ENCODE results near the gene IFI27L2. TPM values are rescaled to one million over a fixed set of nuclear protein-coding genes. Genes with fewer than 3 reads are reported as not detected.

IFI27L2 gene
- total RNA-seq, 1 donor from 2014 or later = 32.2 TPM

DNA sequence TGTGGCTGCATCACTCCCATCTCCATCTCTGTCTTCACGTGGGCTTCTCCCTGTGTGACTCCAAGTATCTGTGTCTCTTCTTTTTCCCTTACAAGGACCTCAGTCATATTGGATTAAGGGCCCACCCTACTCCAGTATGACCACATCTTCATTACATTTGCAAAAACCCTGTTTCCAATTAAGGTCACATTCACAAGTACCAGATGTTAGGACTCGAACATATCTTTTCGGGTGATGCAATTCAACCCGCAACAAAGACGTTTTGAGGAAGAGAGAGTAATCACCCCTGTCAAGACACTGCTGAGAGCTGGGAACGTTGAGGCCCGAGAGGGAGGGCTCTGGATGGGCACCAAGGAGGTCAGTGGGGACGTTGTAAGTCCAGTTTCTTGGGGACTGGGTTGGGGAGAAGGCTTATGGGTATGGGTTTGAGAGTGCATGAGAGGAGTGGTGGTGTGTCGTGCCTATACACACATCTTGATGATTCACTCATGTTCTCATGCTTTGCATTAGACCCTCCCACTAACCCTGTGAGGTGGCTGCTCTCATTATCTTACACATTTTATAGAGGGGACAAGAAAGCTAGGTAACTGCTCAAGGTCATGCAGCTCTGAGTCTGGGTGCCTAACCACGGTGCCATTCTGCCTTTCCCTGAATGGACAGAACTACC is 30.9 kb downstream of the IFI27L2 start:
- no peak for DNase-seq (ENCODE audit: low spot score, unreplicated experiment)
- Mint-ChIP-seq H3K36me3 (ENCODE audit: insufficient read depth) (peaks cover 2% of the 10 kb centered on the region), H3K27ac (no peak overlapping the region), H3K4me3 (ENCODE audit: low read depth) (no peak overlapping the region), H3K9me3 (ENCODE audit: low read depth) (no peaks in the 10 kb centered on the region), H3K4me1 (ENCODE audit: low read depth) (peaks cover 2% of the 10 kb centered on the region), H3K27me3 (no peaks in the 10 kb centered on the region)
- TF ChIP-seq, protein P1, sequence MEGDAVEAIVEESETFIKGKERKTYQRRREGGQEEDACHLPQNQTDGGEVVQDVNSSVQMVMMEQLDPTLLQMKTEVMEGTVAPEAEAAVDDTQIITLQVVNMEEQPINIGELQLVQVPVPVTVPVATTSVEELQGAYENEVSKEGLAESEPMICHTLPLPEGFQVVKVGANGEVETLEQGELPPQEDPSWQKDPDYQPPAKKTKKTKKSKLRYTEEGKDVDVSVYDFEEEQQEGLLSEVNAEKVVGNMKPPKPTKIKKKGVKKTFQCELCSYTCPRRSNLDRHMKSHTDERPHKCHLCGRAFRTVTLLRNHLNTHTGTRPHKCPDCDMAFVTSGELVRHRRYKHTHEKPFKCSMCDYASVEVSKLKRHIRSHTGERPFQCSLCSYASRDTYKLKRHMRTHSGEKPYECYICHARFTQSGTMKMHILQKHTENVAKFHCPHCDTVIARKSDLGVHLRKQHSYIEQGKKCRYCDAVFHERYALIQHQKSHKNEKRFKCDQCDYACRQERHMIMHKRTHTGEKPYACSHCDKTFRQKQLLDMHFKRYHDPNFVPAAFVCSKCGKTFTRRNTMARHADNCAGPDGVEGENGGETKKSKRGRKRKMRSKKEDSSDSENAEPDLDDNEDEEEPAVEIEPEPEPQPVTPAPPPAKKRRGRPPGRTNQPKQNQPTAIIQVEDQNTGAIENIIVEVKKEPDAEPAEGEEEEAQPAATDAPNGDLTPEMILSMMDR (IDR thresholded peaks at IDR 0.05; ENCODE audit: unreplicated experiment) = no peak

DNA sequence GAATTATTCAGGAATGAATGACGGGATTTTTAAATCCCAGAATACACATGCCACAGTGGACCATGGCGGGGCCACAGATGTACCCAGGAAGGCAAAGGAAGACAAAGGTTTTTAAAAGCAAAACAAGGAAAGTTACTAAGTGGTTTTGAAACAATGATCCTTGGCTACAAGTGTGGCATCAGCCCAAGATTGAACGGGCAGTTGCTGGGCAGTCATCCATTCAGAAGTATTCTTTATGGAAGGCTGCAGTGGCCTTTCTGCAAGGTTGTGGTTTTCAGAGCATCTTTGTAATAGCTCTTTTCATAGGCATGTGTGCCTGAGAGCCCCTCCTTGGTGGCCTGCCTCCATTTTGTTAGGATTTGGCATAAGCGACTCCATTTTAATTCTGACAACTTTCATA is 32.3 kb downstream of the IFI27L2 start:
- DNase-seq (ENCODE audit: low spot score, unreplicated experiment) = no peak
- Mint-ChIP-seq H3K4me3 (ENCODE audit: low read depth) (no peak overlapping the region), H3K9me3 (ENCODE audit: low read depth) (no peaks in the 10 kb centered on the region), H3K27ac (no peak overlapping the region), H3K36me3 (ENCODE audit: insufficient read depth) (peaks cover 2% of the 10 kb centered on the region), H3K27me3 (no peaks in the 10 kb centered on the region), H3K4me1 (ENCODE audit: low read depth) (no peaks in the 10 kb centered on the region)
- TF ChIP-seq, protein P1 (IDR thresholded peaks at IDR 0.05; ENCODE audit: unreplicated experiment) = no peak

DNA sequence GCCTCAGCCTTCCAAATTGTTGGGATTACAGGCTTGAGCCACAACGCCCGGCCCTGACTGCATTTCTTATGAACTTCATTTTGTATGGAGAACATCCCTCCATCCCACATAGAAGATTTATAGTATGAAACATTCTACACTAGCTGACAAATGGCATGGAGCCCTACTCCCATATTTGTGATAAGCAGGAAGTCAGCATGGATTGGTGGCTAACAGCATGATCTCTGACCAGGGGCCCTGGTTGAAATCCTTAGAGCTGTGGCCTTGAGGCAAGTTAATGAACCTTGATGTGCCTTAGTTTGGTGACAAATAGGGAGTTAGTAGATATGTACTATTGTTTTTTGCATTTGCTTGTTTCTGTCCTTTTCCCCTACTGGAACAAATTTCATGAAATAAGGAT is 36.0 kb downstream of the IFI27L2 start:
- Mint-ChIP-seq H3K4me1 (ENCODE audit: low read depth) (no peaks in the 10 kb centered on the region), H3K4me3 (ENCODE audit: low read depth) (no peak overlapping the region), H3K27ac (no peak overlapping the region), H3K36me3 (ENCODE audit: insufficient read depth) (no peaks in the 10 kb centered on the region), H3K27me3 (no peaks in the 10 kb centered on the region), H3K9me3 (ENCODE audit: low read depth) (no peaks in the 10 kb centered on the region)
- TF ChIP-seq, protein P1 (IDR thresholded peaks at IDR 0.05; ENCODE audit: unreplicated experiment) = no peak
- DNase-seq (ENCODE audit: low spot score, unreplicated experiment) = no peak

DNA sequence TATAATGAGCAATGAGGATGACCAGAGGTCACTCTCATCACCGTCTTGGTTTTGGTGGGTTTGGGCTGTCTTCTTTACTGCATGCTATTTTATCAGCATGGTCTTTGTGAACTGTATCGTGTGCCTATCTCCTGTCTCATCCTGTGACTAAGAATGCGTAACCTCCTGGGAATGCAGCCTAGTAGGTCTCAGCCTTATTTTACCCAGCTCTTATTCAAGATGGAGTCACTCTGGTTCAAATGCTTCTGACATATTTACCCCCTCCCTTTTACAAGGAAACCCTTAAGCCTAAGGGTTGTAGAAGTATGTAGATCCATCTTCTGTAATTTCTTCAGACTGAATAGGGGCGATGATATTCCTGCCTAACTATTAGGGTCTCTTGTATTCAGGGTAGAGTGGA is 39.9 kb downstream of the IFI27L2 start:
- Mint-ChIP-seq H3K4me1 (ENCODE audit: low read depth) (peaks cover 3% of the 10 kb centered on the region), H3K27me3 (no peaks in the 10 kb centered on the region), H3K36me3 (ENCODE audit: insufficient read depth) (peaks cover 2% of the 10 kb centered on the region), H3K9me3 (ENCODE audit: low read depth) (no peaks in the 10 kb centered on the region), H3K27ac (no peak overlapping the region), H3K4me3 (ENCODE audit: low read depth) (no peak overlapping the region)
- TF ChIP-seq, protein P1 (IDR thresholded peaks at IDR 0.05; ENCODE audit: unreplicated experiment) = no peak
- no peak for DNase-seq (ENCODE audit: low spot score, unreplicated experiment)

DNA sequence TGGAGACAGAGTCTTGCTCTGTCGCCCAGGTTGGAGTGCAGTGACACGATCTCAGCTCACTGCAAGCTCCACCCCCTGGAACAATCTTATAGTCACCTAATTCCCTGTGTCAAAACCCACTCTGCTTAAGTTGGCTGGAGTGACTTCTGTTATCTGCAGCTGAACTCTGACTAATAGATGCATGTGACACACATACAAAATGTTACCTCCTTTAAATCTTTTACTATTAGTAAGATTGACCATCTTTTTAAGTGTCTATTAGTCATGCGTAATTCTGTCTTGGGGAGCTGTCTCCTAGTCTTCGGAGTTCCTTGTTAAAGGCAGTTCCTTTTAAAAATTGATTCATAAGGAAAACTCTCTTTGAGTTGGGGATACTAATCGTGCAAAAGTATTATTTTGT is 40.9 kb downstream of the IFI27L2 start:
- Mint-ChIP-seq H3K4me1 (ENCODE audit: low read depth) (peaks cover 5% of the 10 kb centered on the region), H3K36me3 (ENCODE audit: insufficient read depth) (peaks cover 2% of the 10 kb centered on the region), H3K27me3 (no peaks in the 10 kb centered on the region), H3K27ac (no peak overlapping the region), H3K9me3 (ENCODE audit: low read depth) (no peaks in the 10 kb centered on the region), H3K4me3 (ENCODE audit: low read depth) (no peak overlapping the region)
- TF ChIP-seq, protein P1 (IDR thresholded peaks at IDR 0.05; ENCODE audit: unreplicated experiment) = no peak
- no peak for DNase-seq (ENCODE audit: low spot score, unreplicated experiment)
